Coronary artery (tissue), 2 donors: Measurements from ENCODE around the gene TRPT1.

ENCODE experiments used
- DNase-seq: peaks from one replicate; pipeline ENCODE4 v3.0.0-alpha.2; 2017; ENCODE audit warnings: low spot score
- H3K27ac ChIP-seq, 2 donors: fragments of 200-600 bp; sonication (generic); one replicate each; pipeline ENCODE4 v1.5.1; 2016 to 2019
- H3K4me3 ChIP-seq: fragments of 200-600 bp; sonication (generic); 2 replicates; pipeline ENCODE4 v1.5.1; 2016; ENCODE audit warnings: mild to moderate bottlenecking, moderate library complexity
- TF ChIP-seq, protein P1 (sequence below): fragments of 200-600 bp; sonication (generic); IDR thresholded peaks from one replicate; pipeline ENCODE4 v1.5.1; 2019; ENCODE audit warnings: antibody characterized with exemption

Gene TRPT1

DNA sequence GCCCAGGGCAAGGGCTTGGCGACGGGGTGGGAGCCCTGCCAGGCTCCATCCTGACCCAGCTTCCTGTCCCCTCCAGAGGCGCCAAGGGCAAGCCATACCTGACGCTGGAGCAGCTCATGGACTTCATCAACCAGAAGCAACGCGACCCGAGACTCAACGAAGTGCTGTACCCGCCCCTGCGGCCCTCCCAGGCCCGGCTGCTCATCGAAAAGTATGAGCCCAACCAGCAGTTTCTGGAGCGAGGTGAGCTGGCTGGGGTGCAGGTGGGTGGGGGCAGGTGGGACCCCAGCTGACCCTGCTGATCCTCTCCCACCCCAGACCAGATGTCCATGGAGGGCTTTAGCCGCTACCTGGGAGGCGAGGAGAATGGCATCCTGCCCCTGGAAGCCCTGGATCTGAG lies 30.3 kb upstream of the TRPT1 start:
- Histone ChIP-seq H3K27ac (no peak overlapping the region), H3K4me3 (no peak overlapping the region)
- DNase-seq, result no peak
- TF ChIP-seq, protein P1, sequence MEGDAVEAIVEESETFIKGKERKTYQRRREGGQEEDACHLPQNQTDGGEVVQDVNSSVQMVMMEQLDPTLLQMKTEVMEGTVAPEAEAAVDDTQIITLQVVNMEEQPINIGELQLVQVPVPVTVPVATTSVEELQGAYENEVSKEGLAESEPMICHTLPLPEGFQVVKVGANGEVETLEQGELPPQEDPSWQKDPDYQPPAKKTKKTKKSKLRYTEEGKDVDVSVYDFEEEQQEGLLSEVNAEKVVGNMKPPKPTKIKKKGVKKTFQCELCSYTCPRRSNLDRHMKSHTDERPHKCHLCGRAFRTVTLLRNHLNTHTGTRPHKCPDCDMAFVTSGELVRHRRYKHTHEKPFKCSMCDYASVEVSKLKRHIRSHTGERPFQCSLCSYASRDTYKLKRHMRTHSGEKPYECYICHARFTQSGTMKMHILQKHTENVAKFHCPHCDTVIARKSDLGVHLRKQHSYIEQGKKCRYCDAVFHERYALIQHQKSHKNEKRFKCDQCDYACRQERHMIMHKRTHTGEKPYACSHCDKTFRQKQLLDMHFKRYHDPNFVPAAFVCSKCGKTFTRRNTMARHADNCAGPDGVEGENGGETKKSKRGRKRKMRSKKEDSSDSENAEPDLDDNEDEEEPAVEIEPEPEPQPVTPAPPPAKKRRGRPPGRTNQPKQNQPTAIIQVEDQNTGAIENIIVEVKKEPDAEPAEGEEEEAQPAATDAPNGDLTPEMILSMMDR, result no peak

DNA sequence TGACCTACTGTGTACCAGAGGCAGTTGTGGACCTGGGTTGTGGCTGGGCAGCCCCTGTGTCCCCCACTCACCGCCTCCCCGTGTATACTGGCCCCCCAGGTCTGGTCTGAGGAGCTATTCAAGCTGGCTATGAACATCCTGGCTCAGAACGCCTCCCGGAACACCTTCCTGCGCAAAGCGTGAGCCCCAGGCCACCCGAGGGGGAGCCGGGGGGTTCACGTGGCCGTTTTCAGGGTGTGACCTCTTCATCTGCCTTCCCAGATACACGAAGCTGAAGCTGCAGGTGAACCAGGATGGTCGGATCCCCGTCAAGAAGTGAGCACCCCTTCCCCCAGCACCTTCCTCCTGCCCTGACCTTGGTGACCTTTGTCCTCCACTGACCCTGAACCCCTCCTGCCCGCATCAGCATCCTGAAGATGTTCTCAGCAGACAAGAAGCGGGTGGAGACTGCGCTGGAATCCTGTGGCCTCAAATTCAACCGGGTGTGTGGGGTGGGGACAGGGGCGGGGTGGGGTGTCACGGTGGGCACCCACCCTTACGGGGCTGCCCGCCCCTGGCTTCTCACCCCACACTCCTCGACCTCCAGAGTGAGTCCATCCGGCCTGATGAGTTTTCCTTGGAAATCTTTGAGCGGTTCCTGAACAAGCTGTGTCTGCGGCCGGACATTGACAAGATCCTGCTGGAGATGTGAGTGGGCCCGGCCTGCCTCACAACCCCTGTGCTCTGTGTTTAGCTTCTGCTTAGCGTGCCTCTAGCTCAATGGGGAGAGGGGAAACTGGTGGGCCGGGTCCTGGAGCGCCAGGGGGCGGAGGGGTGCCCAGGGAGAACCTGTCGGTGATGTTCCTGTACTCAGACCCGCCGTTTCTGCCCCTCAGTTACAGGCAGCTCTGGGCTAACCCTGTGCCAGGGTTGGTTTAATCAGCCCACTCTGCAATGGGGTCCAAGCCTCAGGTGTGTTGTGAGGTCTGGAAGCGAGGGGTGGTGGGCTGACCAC lies 29.4 kb upstream of the TRPT1 start:
- Histone ChIP-seq H3K27ac (no peak overlapping the region), H3K4me3 (no peak overlapping the region)
- no peak for DNase-seq
- TF ChIP-seq, protein P1, result no peak

DNA sequence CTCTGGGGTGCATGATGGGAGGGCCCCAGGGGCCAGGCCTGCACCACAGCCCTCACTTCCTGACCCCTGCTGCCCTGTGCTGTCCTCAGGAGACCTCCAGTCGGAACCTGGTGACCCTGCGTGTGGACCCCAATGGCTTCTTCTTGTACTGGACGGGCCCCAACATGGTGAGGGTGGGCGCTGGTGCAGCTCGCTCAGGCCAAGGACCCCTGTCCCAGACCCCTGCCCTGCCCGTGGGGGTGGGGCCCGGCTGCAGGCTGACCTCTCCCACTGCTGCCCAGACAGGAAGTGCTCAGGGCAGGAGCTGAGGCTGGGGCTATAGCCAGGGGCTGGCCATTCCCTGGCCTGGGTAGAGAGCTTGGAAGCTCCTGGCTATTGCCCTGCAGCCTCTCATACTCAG lies 28.3 kb upstream of the TRPT1 start:
- Histone ChIP-seq H3K27ac (no peak overlapping the region), H3K4me3 (no peak overlapping the region)
- DNase-seq, result no peak
- TF ChIP-seq, protein P1, result no peak

DNA sequence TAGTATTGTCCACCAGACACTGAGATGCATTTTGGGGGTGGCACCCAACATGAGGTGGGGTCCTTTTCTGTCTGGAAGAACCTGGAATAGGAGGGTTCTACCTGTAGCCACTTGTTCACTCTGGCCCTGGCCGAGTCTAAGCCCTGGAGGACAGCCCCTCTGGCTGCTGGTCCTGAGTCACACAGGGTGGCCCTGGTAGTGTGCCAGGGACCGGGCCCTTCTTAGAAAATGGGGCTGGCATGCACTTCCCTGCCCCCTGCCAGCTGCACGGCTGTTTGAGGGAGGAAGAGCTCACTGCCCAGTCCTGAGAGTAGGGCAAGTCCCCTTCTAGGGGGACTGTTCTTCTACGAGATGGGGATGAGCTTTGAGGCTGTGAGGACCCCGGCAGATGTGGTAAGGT lies 27.5 kb upstream of the TRPT1 start:
- peak overlapping the region; percentile 83 for H3K4me3 ChIP-seq

DNA sequence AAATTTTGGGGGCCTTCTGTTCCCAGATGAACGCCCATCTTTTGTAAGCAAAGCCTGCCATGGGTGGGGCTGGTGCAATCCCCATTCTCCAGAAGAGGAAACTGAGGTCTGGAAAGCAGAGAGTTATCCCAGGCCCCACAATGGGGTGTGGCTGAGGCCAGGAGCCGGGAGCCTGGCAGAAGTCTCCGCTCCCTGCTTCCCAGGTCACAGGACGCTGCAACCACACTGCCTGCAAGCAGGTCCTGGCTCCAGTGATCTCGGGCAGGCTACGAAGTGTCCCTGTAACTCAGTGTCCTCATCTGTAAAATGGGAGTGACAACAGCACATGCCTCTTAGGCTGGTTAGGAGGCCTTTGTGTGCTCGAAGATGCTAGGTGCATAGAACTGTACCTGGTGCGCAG lies 27.1 kb upstream of the TRPT1 start:
- TF ChIP-seq, protein P1, result no peak
- H3K27ac ChIP-seq, result peak overlapping the region; percentile 67 to 80
- DNase-seq, result no peak
- H3K4me3 ChIP-seq, result peak overlapping the region; percentile 83

More for the DNA sequence above, 27.5 kb upstream of the TRPT1 start:
- TF ChIP-seq, protein P1, result no peak
- peak overlapping the region; percentile 26 to 80 for H3K27ac ChIP-seq
- DNase-seq, result no peak

DNA sequence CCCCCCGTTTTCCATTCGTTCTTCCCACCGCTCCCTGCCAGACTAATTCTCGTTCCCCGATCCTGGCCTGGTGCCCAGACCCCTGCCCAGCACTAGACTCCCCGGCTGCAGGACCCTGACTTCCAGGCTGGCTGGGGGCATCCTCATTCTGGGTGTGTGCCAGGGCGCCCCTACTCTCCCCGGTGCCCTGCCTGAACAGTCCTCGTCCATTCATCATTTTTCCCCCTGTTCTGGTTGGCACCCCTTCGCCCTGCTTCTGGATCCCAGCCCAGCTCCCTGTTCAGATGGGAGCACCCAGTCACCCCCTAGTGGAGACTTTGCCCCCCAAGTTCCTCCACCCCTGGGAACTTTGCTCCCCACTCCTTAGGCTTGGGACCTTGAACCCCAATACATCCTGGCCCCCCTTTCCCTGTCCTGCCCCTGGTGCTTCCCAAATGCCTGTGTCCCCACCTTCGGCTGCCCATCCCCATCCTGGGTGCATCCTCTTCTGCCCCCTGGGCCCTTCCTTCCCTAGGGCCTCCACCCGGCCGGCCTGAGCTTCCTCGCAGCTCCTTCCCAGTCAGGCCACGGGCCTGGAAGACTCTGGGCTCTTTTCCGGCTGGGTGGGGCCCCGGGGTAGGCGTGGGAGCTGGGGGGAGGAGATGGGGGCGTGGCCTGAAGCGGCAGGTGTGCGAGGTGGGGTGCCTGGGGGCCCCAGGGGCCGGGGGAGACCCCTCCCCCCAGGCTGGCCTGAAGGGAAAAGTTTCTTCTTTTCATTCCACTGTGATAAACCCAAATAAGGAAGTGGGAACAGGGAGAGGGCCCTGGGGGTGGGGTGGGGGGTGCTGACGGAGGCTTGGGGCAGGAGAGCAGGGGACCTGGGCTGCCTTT lies 26.3 kb upstream of the TRPT1 start:
- no peak for DNase-seq
- Histone ChIP-seq H3K4me3 (peak overlapping the region; percentile 83), H3K27ac (peak overlapping the region; percentile 67 to 80)
- TF ChIP-seq, protein P1, result no peak
